HepG2 (cell line): Measurements from ENCODE around the gene CPED1. TPM values are rescaled to one million over a fixed set of nuclear protein-coding genes. Genes with fewer than 3 reads are reported as not detected.

ENCODE experiments used
- ATAC-seq: fragments of 200-7000 bp; cut with Tn5 transposase; 3 replicates; pipeline ENCODE4 v1.9.1; 2020; ENCODE audit warnings: mild to moderate bottlenecking, moderate library complexity
- BruUV-seq: library from RNA; stranded (reverse); fragments of 400-500 nt; replicated peaks from 2 replicates; lab custom pipeline; 2021; lab: Mats Ljungman, UMichigan
- CTCF ChIA-PET: fragments of 300-600 bp; formaldehyde crosslinking; extraction: SDS; loops from one replicate; lab custom pipeline; 2021; ENCODE audit warnings: low total read pairs, inconsistent platforms, low intra/inter-chr PET ratio; lab: Yijun Ruan, JAX
- POLR2A ChIA-PET: fragments of 350-600 bp; sonication (Branson Sonifier 250); formaldehyde crosslinking; loops from one replicate; lab custom pipeline; 2020; ENCODE audit warnings: antibody characterized with exemption, inconsistent platforms; lab: Yijun Ruan, JAX
- DNase-seq: peaks from one replicate; pipeline ENCODE4 v3.0.0-alpha.2; 2015; ENCODE audit warnings: low spot score
- FAIRE-seq: peaks from 3 replicates; lab custom pipeline; 2011; peaks lifted over from hg19 to GRCh38; lab: Jason Lieb, UNC
- H2AFZ ChIP-seq: one replicate; pipeline ENCODE4 v1.6.1; 2011; ENCODE audit warnings: low read length, inconsistent platforms
- H3K27ac ChIP-seq: fragments of 300-600 bp; 3 replicates; pipeline ENCODE4 v1.8.0; 2011; ENCODE audit warnings: mixed run types, mild to moderate bottlenecking, mixed read lengths, low read length, inconsistent platforms; ENCODE audit not compliant: insufficient read depth; ENCODE audit errors: extremely low read length
- H3K27me3 ChIP-seq, 2 experiments: fragments of 200-600 bp in 1 of 2; 2 replicates in 1 of 2; 3 replicates in 1 of 2; pipeline versions ENCODE4 v1.6.0 to v1.8.0; 2011; ENCODE audit warnings: low read length in 2 of 2, mild to moderate bottlenecking in 2 of 2, moderate library complexity in 2 of 2, inconsistent platforms in 1 of 2; ENCODE audit not compliant: insufficient read depth in 2 of 2, control insufficient read depth in 1 of 2
- H3K36me3 ChIP-seq, 2 experiments: fragments of 200-600 bp in 1 of 2; replicated peaks in 1 of 2; 2 replicates in 1 of 2; 3 replicates in 1 of 2; pipeline versions ENCODE4 v1.5.1 to v1.8.0; 2011; ENCODE audit warnings: low read length in 2 of 2, inconsistent platforms in 1 of 2; ENCODE audit not compliant: insufficient read depth in 2 of 2, control insufficient read depth in 1 of 2
- H3K4me1 ChIP-seq: 2 replicates; pipeline ENCODE4 v1.5.1; 2012; ENCODE audit warnings: low read length, inconsistent platforms; ENCODE audit not compliant: insufficient read depth
- H3K4me2 ChIP-seq: 2 replicates; pipeline ENCODE4 v1.6.0; 2011; ENCODE audit warnings: low read depth, low read length, inconsistent platforms
- H3K4me3 ChIP-seq, 3 experiments: fragments of 200-600 bp in 1 of 3; sonication (generic), shearing (Covaris generic) in 1 of 3; replicated peaks in 1 of 3; 2 replicates each; pipeline ENCODE4 v1.5.1; 2011 to 2016; ENCODE audit warnings: low read length in 3 of 3, inconsistent platforms in 2 of 3, low read depth in 2 of 3, mild to moderate bottlenecking in 2 of 3, control low read depth in 1 of 3, mixed read lengths in 1 of 3; ENCODE audit not compliant: insufficient read depth in 1 of 3
- H3K79me2 ChIP-seq: one replicate; pipeline ENCODE4 v1.6.1; 2011; ENCODE audit warnings: low read length, inconsistent platforms; ENCODE audit not compliant: insufficient read depth
- H3K9ac ChIP-seq: 2 replicates; pipeline ENCODE4 v1.6.0; 2011; ENCODE audit warnings: mild to moderate bottlenecking, low read depth, low read length, inconsistent platforms; ENCODE audit not compliant: insufficient read depth
- H3K9me3 ChIP-seq: 2 replicates; pipeline ENCODE4 v1.5.1; 2012; ENCODE audit warnings: mild to moderate bottlenecking, low read length
- H4K20me1 ChIP-seq: 2 replicates; pipeline ENCODE4 v1.6.0; 2011; ENCODE audit warnings: inconsistent platforms, mild to moderate bottlenecking, low read length, moderate library complexity; ENCODE audit not compliant: insufficient read depth
- BCL6 ChIP-seq: IDR thresholded peaks from 2 replicates; pipeline ENCODE4 v1.6.1; 2016; ENCODE audit warnings: missing genetic modification reagents, missing compliant biosample characterization
- KLF16 ChIP-seq, 2 experiments: sonication (generic) in 1 of 2; formaldehyde crosslinking in 1 of 2; IDR thresholded peaks; 2 replicates each; pipeline versions ENCODE4 v1.6.1 to v1.8.0; 2016 to 2023; ENCODE audit warnings: missing genetic modification reagents in 2 of 2, missing compliant biosample characterization in 1 of 2
- MTA3 ChIP-seq: sonication (generic); formaldehyde crosslinking; IDR thresholded peaks from 2 replicates; pipeline ENCODE4 v1.4.0; 2020; ENCODE audit warnings: missing genetic modification reagents
- NR2C2 ChIP-seq: sonication (generic); formaldehyde crosslinking; IDR thresholded peaks from 2 replicates; pipeline ENCODE4 v1.4.0; 2020; ENCODE audit warnings: missing genetic modification reagents, mild to moderate bottlenecking, moderate library complexity, borderline replicate concordance
- PLRG1 ChIP-seq: fragments of 450-650 bp; conservative IDR thresholded peaks from 2 replicates; pipeline ENCODE4 v1.6.1; 2016
- SIX1 ChIP-seq: sonication (generic); formaldehyde crosslinking; IDR thresholded peaks from 2 replicates; pipeline ENCODE4 v1.4.0; 2020; ENCODE audit warnings: missing genetic modification reagents, borderline replicate concordance
- ZNF274 ChIP-seq: sonication (generic); formaldehyde crosslinking; IDR thresholded peaks from 2 replicates; pipeline ENCODE4 v1.5.1; 2020; ENCODE audit warnings: mild to moderate bottlenecking, missing genetic modification reagents
- ZNF282 ChIP-seq: fragments of 450-650 bp; IDR thresholded peaks from 2 replicates; pipeline ENCODE4 v1.6.1; 2018; ENCODE audit not compliant: partially characterized antibody
- ZNF317 ChIP-seq: sonication (generic); formaldehyde crosslinking; IDR thresholded peaks from 2 replicates; pipeline ENCODE4 v1.5.0; 2020; ENCODE audit warnings: mild to moderate bottlenecking, missing genetic modification reagents
- ZNF333 ChIP-seq: sonication (generic); formaldehyde crosslinking; IDR thresholded peaks from 2 replicates; pipeline ENCODE4 v1.4.0; 2020; ENCODE audit warnings: mild to moderate bottlenecking, missing genetic modification reagents, borderline replicate concordance
- ZNF615 ChIP-seq: sonication (generic); formaldehyde crosslinking; IDR thresholded peaks from 2 replicates; pipeline ENCODE4 v1.5.0; 2020; ENCODE audit warnings: mild to moderate bottlenecking, missing genetic modification reagents, borderline replicate concordance
- ZNF883 ChIP-seq: sonication (generic); formaldehyde crosslinking; IDR thresholded peaks from 2 replicates; pipeline ENCODE4 v1.5.1; 2020; ENCODE audit warnings: mild to moderate bottlenecking, missing genetic modification reagents; ENCODE audit errors: not compliant biosample characterization
- ZNF891 ChIP-seq: sonication (generic); formaldehyde crosslinking; IDR thresholded peaks from 2 replicates; pipeline ENCODE4 v1.5.0; 2020; ENCODE audit warnings: mild to moderate bottlenecking, missing genetic modification reagents
- in situ Hi-C: cut with HindIII; loops from 2 replicates; pipeline ENCODE4 v1.10.0; 2017; ENCODE audit warnings: low pct_unique_long_range_greater_than_20kb; ENCODE audit not compliant: extremely low pct_ligation_motif_present
- intact Hi-C: fragments of 100-400 bp; cut with micrococcal nuclease; formaldehyde crosslinking; loops from one replicate; pipeline ENCODE4 v1.10.0; 2022; ENCODE audit not compliant: unreplicated experiment
- polyA plus RNA-seq, 8 experiments: library from polyadenylated mRNA; depleted of rRNA in 3 of 8; stranded (reverse) in 7 of 8; unstranded in 1 of 8; fragments of >200 nt; fragmentation: Illumina TruSeq in 4 of 8; extraction: Trizol in 4 of 8; gene quantifications; 2 replicates each; pipeline versions ENCODE4 v1.2.1 to v1.2.3, GENCODE V29; 2011 to 2016; ENCODE audit warnings: low read depth in 4 of 8, missing spikeins in 1 of 8, mixed read lengths in 1 of 8; ENCODE audit not compliant: insufficient read depth in 1 of 8
- total RNA-seq, 5 experiments: library from RNA; depleted of rRNA; stranded (reverse); fragments of >200 nt; fragmentation: Illumina TruSeq; extraction: Trizol; gene quantifications; 2 replicates each; pipeline ENCODE4 v1.2.3, GENCODE V29; 2016; ENCODE audit warnings: low read depth in 1 of 5
- TF ChIP-seq, protein P1 (sequence below): sonication (generic); formaldehyde crosslinking; IDR thresholded peaks from 2 replicates; pipeline ENCODE4 v1.4.0; 2020; ENCODE audit warnings: missing genetic modification reagents
- TF ChIP-seq, protein P2 (sequence below): sonication (generic); formaldehyde crosslinking; IDR thresholded peaks from 2 replicates; pipeline ENCODE4 v1.5.0; 2020; ENCODE audit warnings: missing genetic modification reagents, mild to moderate bottlenecking, borderline replicate concordance
- TF ChIP-seq, protein P3 (sequence below): sonication (generic); formaldehyde crosslinking; IDR thresholded peaks from 2 replicates; pipeline ENCODE4 v1.8.0; 2022; ENCODE audit warnings: missing genetic modification reagents, mild to moderate bottlenecking, borderline replicate concordance
- TF ChIP-seq, protein P4 (sequence below): sonication (generic); formaldehyde crosslinking; IDR thresholded peaks from 2 replicates; pipeline ENCODE4 v1.9.0; 2022; ENCODE audit warnings: missing genetic modification reagents, mild to moderate bottlenecking, borderline replicate concordance
- TF ChIP-seq, protein P5 (sequence below): sonication (generic); formaldehyde crosslinking; IDR thresholded peaks from 2 replicates; pipeline ENCODE4 v1.8.1; 2022; ENCODE audit warnings: low read depth, mild to moderate bottlenecking, missing genetic modification reagents

CPED1 gene
- total and polyA plus RNA-seq, 2 of the 13 experiments (the other 11 are each of a cell fraction or from before 2014, with no cell fraction given): 11.5 to 27.0 TPM

DNA sequence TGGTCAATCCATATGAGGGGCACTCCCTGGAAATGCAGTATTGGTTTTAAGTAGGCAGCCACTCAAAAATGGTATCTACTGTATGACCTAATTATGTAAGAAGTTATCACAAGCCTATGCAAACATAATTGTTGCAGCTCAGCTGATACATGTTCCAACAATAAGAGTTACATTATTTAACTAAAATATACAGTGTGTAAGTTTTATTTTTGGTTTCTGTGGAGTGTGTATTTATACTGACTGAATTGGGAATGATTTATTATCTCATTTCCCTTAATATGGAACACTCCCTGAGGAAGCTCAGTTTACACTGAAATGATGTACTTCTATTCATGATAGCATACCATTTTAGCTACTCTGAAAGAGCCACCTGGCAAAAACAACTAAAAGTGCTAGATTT lies 40.5 kb upstream of the CPED1 start:
- H3K9me3 ChIP-seq: no peaks in the 10 kb centered on the region
- no peak overlapping the region for H3K4me3 ChIP-seq
- ATAC-seq (no peak), DNase-seq (no peak), FAIRE-seq (no peak)
- H3K36me3 ChIP-seq: no peaks in the 10 kb centered on the region
- no peak overlapping the region for H3K9ac ChIP-seq
- H3K4me1 ChIP-seq: peaks cover 19% of the 10 kb centered on the region
- no peak overlapping the region for H2AFZ ChIP-seq
- ChIA-PET CTCF (no interaction called here), POLR2A (no interaction called here)
- no peaks in the 10 kb centered on the region; the same call in 1 of the 2 replicates for H4K20me1 ChIP-seq
- intact Hi-C loops: no loop called here
- H3K27ac ChIP-seq: no peak overlapping the region
- H3K79me2 ChIP-seq: peaks cover 12% of the 10 kb centered on the region
- H3K27me3 ChIP-seq: no peaks in the 10 kb centered on the region
- H3K4me2 ChIP-seq: no peak overlapping the region
- BruUV-seq: no TSS peak
- in situ Hi-C loops: no loop called here
- TF ChIP-seq ZNF274 (CRISPR knock-in tag): no peak
- TF ChIP-seq ZNF317 (CRISPR knock-in tag): no peak
- no peak for TF ChIP-seq ZNF282
- TF ChIP-seq BCL6 (CRISPR knock-in tag): no peak
- no peak for TF ChIP-seq SIX1 (CRISPR knock-in tag)
- TF ChIP-seq, protein P1, sequence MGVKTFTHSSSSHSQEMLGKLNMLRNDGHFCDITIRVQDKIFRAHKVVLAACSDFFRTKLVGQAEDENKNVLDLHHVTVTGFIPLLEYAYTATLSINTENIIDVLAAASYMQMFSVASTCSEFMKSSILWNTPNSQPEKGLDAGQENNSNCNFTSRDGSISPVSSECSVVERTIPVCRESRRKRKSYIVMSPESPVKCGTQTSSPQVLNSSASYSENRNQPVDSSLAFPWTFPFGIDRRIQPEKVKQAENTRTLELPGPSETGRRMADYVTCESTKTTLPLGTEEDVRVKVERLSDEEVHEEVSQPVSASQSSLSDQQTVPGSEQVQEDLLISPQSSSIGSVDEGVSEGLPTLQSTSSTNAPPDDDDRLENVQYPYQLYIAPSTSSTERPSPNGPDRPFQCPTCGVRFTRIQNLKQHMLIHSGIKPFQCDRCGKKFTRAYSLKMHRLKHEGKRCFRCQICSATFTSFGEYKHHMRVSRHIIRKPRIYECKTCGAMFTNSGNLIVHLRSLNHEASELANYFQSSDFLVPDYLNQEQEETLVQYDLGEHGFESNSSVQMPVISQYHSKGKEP (CRISPR knock-in tag): no peak
- TF ChIP-seq, protein P2, sequence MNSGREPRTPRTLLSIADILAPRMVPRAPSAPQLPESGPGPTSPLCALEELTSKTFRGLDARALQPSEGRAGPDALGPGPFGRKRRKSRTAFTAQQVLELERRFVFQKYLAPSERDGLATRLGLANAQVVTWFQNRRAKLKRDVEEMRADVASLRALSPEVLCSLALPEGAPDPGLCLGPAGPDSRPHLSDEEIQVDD (CRISPR knock-in tag): no peak
- TF ChIP-seq MTA3 (CRISPR knock-in tag): no peak
- TF ChIP-seq ZNF891 (CRISPR knock-in tag): no peak
- no peak for TF ChIP-seq ZNF333 (CRISPR knock-in tag)
- no peak for TF ChIP-seq NR2C2 (CRISPR knock-in tag)
- no peak for TF ChIP-seq KLF16 (CRISPR knock-in tag; IDR thresholded peaks at IDR 0.05)
- TF ChIP-seq, protein P3, sequence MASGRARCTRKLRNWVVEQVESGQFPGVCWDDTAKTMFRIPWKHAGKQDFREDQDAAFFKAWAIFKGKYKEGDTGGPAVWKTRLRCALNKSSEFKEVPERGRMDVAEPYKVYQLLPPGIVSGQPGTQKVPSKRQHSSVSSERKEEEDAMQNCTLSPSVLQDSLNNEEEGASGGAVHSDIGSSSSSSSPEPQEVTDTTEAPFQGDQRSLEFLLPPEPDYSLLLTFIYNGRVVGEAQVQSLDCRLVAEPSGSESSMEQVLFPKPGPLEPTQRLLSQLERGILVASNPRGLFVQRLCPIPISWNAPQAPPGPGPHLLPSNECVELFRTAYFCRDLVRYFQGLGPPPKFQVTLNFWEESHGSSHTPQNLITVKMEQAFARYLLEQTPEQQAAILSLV (CRISPR knock-in tag): no peak
- no peak for TF ChIP-seq ZNF883 (CRISPR knock-in tag)
- TF ChIP-seq PLRG1: no peak
- TF ChIP-seq ZNF615 (CRISPR knock-in tag): no peak
- TF ChIP-seq, protein P4, sequence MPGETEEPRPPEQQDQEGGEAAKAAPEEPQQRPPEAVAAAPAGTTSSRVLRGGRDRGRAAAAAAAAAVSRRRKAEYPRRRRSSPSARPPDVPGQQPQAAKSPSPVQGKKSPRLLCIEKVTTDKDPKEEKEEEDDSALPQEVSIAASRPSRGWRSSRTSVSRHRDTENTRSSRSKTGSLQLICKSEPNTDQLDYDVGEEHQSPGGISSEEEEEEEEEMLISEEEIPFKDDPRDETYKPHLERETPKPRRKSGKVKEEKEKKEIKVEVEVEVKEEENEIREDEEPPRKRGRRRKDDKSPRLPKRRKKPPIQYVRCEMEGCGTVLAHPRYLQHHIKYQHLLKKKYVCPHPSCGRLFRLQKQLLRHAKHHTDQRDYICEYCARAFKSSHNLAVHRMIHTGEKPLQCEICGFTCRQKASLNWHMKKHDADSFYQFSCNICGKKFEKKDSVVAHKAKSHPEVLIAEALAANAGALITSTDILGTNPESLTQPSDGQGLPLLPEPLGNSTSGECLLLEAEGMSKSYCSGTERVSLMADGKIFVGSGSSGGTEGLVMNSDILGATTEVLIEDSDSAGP (CRISPR knock-in tag): no peak
- TF ChIP-seq, protein P5, sequence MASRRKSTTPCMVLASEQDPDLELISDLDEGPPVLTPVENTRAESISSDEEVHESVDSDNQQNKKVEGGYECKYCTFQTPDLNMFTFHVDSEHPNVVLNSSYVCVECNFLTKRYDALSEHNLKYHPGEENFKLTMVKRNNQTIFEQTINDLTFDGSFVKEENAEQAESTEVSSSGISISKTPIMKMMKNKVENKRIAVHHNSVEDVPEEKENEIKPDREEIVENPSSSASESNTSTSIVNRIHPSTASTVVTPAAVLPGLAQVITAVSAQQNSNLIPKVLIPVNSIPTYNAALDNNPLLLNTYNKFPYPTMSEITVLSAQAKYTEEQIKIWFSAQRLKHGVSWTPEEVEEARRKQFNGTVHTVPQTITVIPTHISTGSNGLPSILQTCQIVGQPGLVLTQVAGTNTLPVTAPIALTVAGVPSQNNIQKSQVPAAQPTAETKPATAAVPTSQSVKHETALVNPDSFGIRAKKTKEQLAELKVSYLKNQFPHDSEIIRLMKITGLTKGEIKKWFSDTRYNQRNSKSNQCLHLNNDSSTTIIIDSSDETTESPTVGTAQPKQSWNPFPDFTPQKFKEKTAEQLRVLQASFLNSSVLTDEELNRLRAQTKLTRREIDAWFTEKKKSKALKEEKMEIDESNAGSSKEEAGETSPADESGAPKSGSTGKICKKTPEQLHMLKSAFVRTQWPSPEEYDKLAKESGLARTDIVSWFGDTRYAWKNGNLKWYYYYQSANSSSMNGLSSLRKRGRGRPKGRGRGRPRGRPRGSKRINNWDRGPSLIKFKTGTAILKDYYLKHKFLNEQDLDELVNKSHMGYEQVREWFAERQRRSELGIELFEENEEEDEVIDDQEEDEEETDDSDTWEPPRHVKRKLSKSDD (CRISPR knock-in tag): no peak
